Ecto neural progenitor cell (in vitro differentiated cells): ENCODE data around the gene STARD3.
"Not testable (repeated sequence)": the region's sequence is repeated elsewhere in the genome, so short reads cannot be mapped to it uniquely, and the experiment has no call there.

ENCODE experiments used
- DNase-seq: peaks from one replicate; pipeline ENCODE4 v3.0.0-alpha.2; 2018; ENCODE audit warnings: low spot score

Gene STARD3

GRCh38 chr17:39695089-39695474 lies 58.1 kb downstream of the STARD3 start:
- no peak for DNase-seq

GRCh38 chr17:39696731-39697130 lies 59.8 kb downstream of the STARD3 start:
- DNase-seq: no peak

GRCh38 chr17:39697961-39698360 lies 61.0 kb downstream of the STARD3 start:
- DNase-seq: no peak

DNA sequence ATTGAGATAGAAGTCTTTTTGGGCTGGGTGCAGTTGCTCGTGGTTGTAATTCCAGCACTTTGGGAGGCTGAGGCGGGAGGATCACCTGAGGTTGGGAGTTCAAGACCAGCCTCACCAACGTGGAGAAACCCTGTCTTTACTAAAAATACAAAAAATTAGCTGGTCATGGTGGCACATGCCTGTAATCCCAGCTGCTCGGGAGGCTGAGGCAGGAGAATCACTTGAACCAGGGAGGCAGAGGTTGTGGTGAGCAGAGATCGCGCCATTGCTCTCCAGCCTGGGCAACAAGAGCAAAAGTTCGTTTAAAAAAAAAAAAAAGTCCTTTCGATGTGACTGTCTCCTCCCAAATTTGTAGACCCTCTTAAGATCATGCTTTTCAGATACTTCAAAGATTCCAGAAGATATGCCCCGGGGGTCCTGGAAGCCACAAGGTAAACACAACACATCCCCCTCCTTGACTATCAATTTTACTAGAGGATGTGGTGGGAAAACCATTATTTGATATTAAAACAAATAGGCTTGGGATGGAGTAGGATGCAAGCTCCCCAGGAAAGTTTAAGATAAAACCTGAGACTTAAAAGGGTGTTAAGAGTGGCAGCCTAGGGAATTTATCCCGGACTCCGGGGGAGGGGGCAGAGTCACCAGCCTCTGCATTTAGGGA lies 62.3 kb downstream of the STARD3 start:
- DNase-seq: not testable (repeated sequence)

DNA sequence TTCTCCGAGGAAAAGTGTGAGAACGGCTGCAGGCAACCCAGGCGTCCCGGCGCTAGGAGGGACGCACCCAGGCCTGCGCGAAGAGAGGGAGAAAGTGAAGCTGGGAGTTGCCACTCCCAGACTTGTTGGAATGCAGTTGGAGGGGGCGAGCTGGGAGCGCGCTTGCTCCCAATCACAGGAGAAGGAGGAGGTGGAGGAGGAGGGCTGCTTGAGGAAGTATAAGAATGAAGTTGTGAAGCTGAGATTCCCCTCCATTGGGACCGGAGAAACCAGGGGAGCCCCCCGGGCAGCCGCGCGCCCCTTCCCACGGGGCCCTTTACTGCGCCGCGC lies 62.8 kb downstream of the STARD3 start, which contains the start of gene ERBB2:
Gene ERBB2 (plus strand): TSS at position 247 of the 330 bp plus-strand sequence. CDS start 175 bp downstream, outside the sequence.
- DNase-seq: no peak

GRCh38 chr17:39700148-39700987 lies 63.4 kb downstream of the STARD3 start:
- DNase-seq: peak; percentile 87

DNA sequence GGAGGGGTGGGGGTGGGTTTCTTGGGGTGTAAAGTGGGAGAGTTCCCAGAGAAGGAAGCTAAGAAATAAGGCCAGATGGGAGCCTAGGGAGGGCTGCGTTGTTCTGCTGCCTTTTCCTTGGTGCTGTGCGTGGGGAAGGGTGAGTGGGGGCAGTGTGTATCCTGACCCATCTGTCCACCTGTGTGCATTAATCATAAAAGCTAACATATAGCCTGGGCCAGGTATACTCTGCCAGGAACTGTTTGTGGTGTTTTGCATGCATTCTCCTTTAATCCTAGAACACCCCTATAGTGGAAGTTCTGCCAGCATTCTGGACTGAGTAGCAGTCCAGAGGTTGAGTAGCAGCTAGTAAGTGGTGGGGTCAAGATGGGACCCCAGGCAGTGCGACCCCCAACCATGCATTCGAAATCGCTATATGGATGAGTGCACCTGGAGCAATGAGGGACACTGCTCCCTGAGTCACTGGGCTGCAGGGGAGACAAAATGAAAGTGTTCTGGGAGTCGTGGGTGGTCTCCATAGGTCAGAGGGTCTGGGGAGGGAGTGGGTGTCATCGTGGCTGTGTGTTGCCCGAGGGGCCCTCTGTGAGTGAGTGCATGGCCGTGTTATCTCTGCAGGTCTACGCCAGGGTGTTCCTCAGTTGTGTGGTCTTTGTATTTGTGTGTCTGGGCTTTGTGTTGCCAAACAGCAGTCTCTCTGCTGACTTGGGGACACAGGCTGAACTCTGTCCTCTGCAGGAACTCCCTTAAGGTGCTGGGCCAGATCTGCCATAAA lies 64.3 kb downstream of the STARD3 start:
- no peak for DNase-seq

- no peak for DNase-seq
Observed at GRCh38 chr17:39701784-39702422, 65.0 kb downstream of the STARD3 start.

DNA sequence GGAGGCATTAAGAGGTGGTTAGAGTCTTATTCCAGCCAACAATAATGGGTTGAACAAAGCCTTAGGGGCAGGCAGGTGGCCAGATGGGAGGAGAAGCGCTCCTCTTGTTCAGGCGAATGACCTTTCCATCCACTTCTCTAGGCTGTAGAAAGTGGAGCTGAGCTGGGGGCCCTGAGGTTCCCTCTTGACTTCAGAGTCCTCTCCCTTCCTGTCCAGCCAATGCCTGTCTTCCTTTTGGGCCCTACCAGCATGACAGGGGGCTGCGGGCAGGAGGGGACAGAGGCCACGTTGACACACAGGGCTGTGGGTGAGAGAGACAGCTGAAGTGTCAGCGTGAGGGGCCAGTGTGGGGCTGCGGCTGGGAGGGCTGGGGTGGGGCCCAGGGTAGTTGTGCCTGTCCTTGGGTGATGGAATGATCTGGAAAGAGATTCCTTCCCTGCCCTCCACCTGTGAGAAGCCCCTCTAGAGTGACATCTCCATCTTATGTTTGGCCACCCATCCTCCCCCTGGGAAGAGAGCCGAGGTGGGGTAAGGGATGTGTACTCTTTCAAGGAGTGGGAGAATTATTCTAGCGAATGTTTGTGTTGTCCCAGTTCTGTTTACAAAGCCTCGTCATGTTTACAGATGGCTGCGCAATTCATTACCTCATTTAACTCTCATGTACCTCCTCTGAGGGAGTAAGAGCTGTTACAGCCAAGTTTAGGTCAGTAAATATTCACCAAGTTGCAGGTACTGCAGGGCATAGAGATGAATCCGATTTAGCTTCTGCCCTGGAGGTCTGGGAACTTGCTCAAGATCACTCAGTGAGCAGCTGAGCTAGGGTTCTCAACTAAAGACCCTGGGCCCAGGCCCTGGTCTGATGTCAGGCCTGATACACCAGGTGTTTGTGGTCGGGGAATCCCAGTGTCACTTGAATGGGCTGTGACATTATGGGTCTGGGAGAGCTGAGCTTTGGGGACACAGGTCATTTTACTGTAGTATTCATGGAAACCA lies 66.3 kb downstream of the STARD3 start:
- no peak for DNase-seq

DNA sequence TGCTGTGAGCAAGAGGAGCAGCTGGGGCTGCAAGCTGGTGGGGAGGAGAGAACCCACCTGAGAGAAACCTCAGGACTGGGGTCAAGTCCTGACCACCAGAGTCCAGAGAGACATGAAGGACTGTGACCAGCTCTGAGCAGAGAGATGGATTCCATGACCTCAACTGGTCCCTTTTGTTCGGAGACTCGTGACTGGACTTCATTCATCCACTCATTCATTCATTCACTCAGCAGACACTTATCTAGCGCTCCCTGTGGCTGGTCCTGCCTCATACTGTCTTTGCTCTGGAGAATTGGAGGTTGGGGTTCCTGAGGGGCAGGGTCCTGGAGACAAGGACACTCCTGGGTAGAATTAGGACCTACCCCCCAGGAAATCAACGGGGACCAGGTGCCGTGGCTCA lies 67.0 kb downstream of the STARD3 start:
- no peak for DNase-seq

DNA sequence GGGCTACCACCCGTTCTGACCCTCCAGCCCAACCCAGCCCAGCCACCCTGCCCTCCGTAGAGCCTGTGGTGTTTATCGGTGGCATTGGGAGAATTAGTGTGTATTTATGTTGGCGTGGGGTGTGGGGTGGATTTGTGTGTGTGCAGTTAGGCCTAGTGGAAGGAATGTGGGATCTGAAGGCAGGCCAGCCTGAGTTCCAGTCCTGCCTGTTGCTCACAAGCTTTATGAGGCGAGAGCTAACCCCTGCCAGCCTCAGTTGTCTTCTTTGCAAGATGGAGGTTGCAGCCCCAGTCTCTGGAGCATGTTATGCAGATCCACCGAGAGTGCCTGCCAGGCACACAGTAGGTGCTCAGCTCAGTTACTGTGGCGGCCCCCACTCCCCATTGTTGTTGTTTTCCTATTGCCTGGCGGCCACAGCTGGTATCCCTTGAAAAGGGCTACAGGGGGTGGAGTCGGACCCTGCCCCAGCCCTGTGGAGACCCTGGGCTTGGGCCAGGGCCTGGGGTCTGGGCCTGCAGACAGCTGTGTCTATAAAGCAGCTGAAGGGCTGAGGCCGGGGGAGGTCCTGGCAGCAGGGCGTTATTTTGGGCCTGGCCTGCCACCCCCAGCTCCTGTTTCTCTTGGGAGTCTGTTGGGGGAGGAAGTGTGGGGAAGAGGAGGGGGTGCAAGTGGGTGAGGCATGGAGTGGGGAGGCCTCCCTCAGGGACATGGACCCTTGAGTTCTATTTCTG lies 68.0 kb downstream of the STARD3 start:
- DNase-seq: no peak

DNA sequence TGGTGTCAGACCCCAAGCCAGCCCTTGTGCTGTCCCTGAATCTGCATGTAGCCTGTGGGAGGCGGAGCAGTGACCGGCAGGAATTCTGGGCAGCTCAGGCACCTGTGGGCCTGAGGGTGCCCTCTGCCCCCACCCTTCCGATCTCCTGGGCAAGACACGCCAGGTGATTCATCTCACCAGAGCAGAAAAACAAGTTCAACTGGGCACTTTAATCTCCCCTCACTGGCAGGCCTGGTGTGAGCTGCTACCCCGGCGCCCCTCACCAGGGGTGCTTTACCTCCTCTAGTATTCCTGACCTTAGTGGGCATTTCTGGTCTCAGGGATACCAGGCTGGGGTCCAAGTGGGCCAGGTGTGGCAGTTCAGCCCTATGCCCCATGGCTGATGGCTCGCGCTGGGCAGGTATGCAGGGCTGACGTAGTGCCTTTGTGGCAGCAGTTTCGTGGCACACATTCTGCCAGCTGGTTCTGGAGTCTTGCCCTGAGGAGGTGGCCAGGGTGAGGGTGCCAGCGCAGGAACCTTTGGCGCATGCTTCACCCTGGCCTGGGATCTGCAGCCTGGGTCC lies 68.9 kb downstream of the STARD3 start:
- no peak for DNase-seq

DNA sequence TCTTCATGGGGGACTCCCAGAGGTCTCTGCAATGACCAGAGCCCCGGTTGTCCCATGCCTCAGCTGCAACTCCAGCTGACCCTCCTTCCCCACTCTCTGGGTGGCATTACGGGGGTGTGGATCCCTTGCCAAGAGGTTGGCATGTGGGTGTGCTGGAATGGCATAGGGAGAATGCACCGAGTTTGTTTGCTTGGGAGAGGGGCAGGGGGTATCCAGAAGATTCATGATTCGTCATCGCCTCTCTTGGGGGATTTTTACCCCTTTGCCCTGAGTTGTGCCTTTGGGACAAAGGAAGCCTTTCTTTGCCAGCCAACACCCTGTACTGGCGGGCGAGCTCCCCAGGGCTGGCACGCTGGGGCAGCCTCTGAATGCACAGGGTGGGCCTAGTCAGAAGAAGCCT lies 69.4 kb downstream of the STARD3 start:
- no peak for DNase-seq

GRCh38 chr17:39706921-39707337 lies 70.0 kb downstream of the STARD3 start:
- no peak for DNase-seq

DNA sequence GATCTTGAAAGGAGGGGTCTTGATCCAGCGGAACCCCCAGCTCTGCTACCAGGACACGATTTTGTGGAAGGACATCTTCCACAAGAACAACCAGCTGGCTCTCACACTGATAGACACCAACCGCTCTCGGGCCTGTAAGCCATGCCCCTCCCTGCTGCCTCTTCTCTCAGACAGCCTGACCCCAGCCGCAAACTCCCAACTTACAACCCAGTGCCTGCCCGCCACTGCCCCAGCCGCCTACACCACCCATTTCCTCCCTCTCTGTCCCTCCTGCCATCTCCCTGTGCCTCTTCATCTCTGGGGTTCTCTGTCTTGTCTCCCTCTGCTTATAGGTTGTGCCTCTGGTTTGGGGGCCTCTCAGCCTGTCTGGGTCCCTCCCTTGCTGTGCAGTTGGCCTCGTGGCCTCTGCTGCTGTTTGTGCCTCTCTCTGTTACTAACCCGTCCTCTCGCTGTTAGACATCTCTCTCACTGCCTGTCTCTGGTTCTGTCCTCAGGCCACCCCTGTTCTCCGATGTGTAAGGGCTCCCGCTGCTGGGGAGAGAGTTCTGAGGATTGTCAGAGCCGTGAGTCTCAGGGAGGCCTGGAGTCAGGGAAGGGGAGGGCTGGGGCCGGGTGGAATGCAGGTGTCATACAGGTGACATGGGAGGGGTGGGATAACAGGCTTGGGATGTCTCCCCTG lies 72.5 kb downstream of the STARD3 start:
- no peak for DNase-seq

DNA sequence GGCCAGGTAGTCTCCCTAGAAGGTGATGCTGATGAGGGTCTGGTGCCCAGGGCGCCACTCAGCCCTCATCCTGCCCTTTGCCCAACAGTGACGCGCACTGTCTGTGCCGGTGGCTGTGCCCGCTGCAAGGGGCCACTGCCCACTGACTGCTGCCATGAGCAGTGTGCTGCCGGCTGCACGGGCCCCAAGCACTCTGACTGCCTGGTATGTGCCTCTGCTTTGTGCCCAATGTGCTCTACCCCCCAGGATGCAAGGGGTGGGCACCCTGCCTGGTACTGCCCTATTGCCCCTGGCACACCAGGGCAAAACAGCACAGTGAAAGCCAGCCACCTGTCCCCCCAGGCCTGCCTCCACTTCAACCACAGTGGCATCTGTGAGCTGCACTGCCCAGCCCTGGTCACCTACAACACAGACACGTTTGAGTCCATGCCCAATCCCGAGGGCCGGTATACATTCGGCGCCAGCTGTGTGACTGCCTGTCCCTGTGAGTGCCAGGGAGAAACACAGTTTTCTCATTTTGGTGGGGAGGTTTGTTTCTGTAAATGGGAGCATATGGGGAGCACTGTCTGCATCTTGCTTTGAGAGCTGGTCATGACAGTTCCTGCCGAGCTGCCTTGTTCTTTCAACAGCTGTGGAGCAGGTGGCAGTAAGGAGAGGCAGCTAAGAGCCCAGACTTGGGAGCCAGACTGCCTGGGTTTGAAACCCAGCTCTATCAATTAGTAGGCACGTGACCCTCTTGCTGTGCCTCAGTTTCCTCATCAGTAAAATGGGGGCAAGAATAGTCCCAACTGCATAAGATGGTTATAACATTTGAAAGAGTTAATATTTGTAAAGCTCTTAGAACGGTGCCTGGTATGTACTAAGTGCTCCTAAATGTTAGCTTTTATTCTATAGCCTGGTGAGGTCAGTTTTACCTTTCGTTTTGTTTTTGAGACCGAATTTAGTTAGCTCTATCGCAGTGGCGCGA lies 73.3 kb downstream of the STARD3 start:
- no peak for DNase-seq

GRCh38 chr17:39711071-39711470 lies 74.1 kb downstream of the STARD3 start:
- not testable (repeated sequence) for DNase-seq

GRCh38 chr17:39711851-39712250 lies 74.9 kb downstream of the STARD3 start:
- no peak for DNase-seq
